OCI-LY7 (cell line): ENCODE measurements around the gene MYO16. TPM values are rescaled to one million over a fixed set of nuclear protein-coding genes. Genes with fewer than 3 reads are reported as not detected.

ENCODE experiments used
- BruUV-seq: library from RNA; stranded (reverse); fragments of 400-500 nt; replicated peaks from 2 replicates; lab custom pipeline; 2021; lab: Mats Ljungman, UMichigan
- CTCF ChIA-PET: fragments of 300-600 bp; sonication (Branson Sonifier 250); formaldehyde crosslinking; loops from one replicate; lab custom pipeline; 2022; ENCODE audit warnings: antibody characterized with exemption; ENCODE audit not compliant: unreplicated experiment; lab: Charles Lee
- POLR2A ChIA-PET: fragments of 300-600 bp; sonication (Branson Sonifier 250); formaldehyde crosslinking; loops from one replicate; lab custom pipeline; 2022; ENCODE audit warnings: antibody characterized with exemption; lab: Charles Lee
- DNase-seq: peaks from one replicate; pipeline ENCODE4 v3.0.0-alpha.2; 2015; ENCODE audit warnings: low spot score
- H2AFZ ChIP-seq: fragments of 200-600 bp; sonication (generic), shearing (Covaris generic); 2 replicates; pipeline ENCODE4 v1.6.1; 2014; ENCODE audit warnings: mild to moderate bottlenecking, antibody characterized with exemption, low read length, moderate library complexity
- H3K27ac ChIP-seq: fragments of 200-600 bp; sonication (generic); 2 replicates; pipeline ENCODE4 v1.5.1; 2014; ENCODE audit warnings: mixed run types, low read depth, mild to moderate bottlenecking, moderate library complexity, low read length, inconsistent platforms; ENCODE audit not compliant: poor library complexity, severe bottlenecking
- H3K36me3 ChIP-seq: fragments of 200-600 bp; sonication (generic); 2 replicates; pipeline ENCODE4 v1.6.1; 2014; ENCODE audit warnings: mild to moderate bottlenecking, antibody characterized with exemption, low read length, moderate library complexity, mixed read lengths; ENCODE audit not compliant: insufficient read depth
- H3K4me1 ChIP-seq: fragments of 200-600 bp; sonication (generic); 2 replicates; pipeline ENCODE4 v1.5.1; 2014; ENCODE audit warnings: mild to moderate bottlenecking, low read length; ENCODE audit not compliant: insufficient read depth, poor library complexity, severe bottlenecking
- H3K4me2 ChIP-seq: fragments of 200-600 bp; sonication (generic); 2 replicates; pipeline ENCODE4 v1.6.1; 2014; ENCODE audit warnings: mild to moderate bottlenecking, low read length
- H3K4me3 ChIP-seq: fragments of 200-600 bp; sonication (generic); 2 replicates; pipeline ENCODE4 v1.5.1; 2014; ENCODE audit warnings: mild to moderate bottlenecking, low read depth, low read length; ENCODE audit not compliant: poor library complexity, severe bottlenecking
- H3K79me2 ChIP-seq: fragments of 200-600 bp; sonication (generic); 2 replicates; pipeline ENCODE4 v1.6.1; 2016; ENCODE audit warnings: low read depth, mild to moderate bottlenecking, low read length, moderate library complexity, mixed read lengths; ENCODE audit not compliant: insufficient read depth
- H3K9me2 ChIP-seq: fragments of 200-600 bp; sonication (generic); 2 replicates; pipeline ENCODE4 v1.6.1; 2016; ENCODE audit warnings: mild to moderate bottlenecking, low read length, mixed read lengths; ENCODE audit not compliant: insufficient read depth
- H3K9me3 ChIP-seq: fragments of 200-600 bp; sonication (generic); 2 replicates; pipeline ENCODE4 v1.6.1; 2014; ENCODE audit warnings: mild to moderate bottlenecking, mixed run types, low read length, mixed read lengths
- H4K20me1 ChIP-seq: fragments of 200-600 bp; sonication (generic); 2 replicates; pipeline ENCODE4 v1.6.1; 2014; ENCODE audit warnings: mild to moderate bottlenecking, antibody characterized with exemption, low read length, moderate library complexity, mixed read lengths; ENCODE audit not compliant: insufficient read depth
- CTCF ChIP-seq: fragments of 200-600 bp; sonication (generic); conservative IDR thresholded peaks from 2 replicates; pipeline ENCODE4 v1.5.1; 2014; ENCODE audit warnings: mild to moderate bottlenecking, antibody characterized with exemption, low read length, moderate library complexity, mixed read lengths
- EZH2phosphoT487 ChIP-seq: fragments of 200-600 bp; sonication (generic); IDR thresholded peaks from 2 replicates; pipeline ENCODE4 v1.6.1; 2018; ENCODE audit warnings: low read depth, borderline replicate concordance, mild to moderate bottlenecking, mixed run types, antibody characterized with exemption, low read length, moderate library complexity, mixed read lengths
- intact Hi-C: fragments of 100-400 bp; cut with micrococcal nuclease; formaldehyde crosslinking; loops from one replicate; pipeline ENCODE4 v1.10.0; 2022; ENCODE audit not compliant: unreplicated experiment
- total RNA-seq, 2 experiments: library from RNA; depleted of rRNA in 1 of 2; stranded (reverse); fragments of >200 nt in 1 of 2; shearing (Covaris generic) in 1 of 2; gene quantifications; 2 replicates each; pipeline ENCODE4 v1.2.3, GENCODE V29; 2014 to 2022

MYO16 gene
- total RNA-seq, 2 experiments from 2014 or later = 0.06 TPM; not detected in 1

GRCh38 chr13:108676620-108677019, 47.2 kb downstream of the MYO16 start:
- no peak for TF ChIP-seq CTCF
- TF ChIP-seq EZH2phosphoT487 = no peak

GRCh38 chr13:108677806-108678205, 48.4 kb downstream of the MYO16 start:
- Histone ChIP-seq H3K27ac (no peak overlapping the region), H3K4me3 (no peak overlapping the region), H3K79me2 (no peaks in the 10 kb centered on the region), H2AFZ (no peak overlapping the region), H4K20me1 (no peaks in the 10 kb centered on the region), H3K4me2 (no peak overlapping the region), H3K9me2 (no peaks in the 10 kb centered on the region), H3K4me1 (no peaks in the 10 kb centered on the region), H3K36me3 (no peaks in the 10 kb centered on the region), H3K9me3 (no peaks in the 10 kb centered on the region)
- CTCF ChIA-PET = no interaction called here
- intact Hi-C loops = no loop called here
- DNase-seq = no peak
- BruUV-seq = no TSS peak
- no peak for TF ChIP-seq EZH2phosphoT487
- TF ChIP-seq CTCF = no peak
- POLR2A ChIA-PET = no interaction called here

More at GRCh38 chr13:108676620-108677019, 47.2 kb downstream of the MYO16 start:
- Histone ChIP-seq H4K20me1 (no peaks in the 10 kb centered on the region), H2AFZ (no peak overlapping the region), H3K4me3 (no peak overlapping the region), H3K36me3 (no peaks in the 10 kb centered on the region), H3K4me2 (no peak overlapping the region), H3K27ac (no peak overlapping the region), H3K4me1 (no peaks in the 10 kb centered on the region), H3K9me2 (no peaks in the 10 kb centered on the region), H3K9me3 (no peaks in the 10 kb centered on the region), H3K79me2 (no peaks in the 10 kb centered on the region)
- DNase-seq = no peak
- POLR2A ChIA-PET = no interaction called here
- CTCF ChIA-PET = no interaction called here
- intact Hi-C loops = no loop called here
- no TSS peak for BruUV-seq

GRCh38 chr13:108680011-108680410, 50.6 kb downstream of the MYO16 start:
- Histone ChIP-seq H2AFZ (no peak overlapping the region), H3K9me2 (no peaks in the 10 kb centered on the region), H3K27ac (no peak overlapping the region), H3K4me1 (no peaks in the 10 kb centered on the region), H3K4me3 (no peak overlapping the region), H3K36me3 (no peaks in the 10 kb centered on the region), H4K20me1 (no peaks in the 10 kb centered on the region), H3K9me3 (no peaks in the 10 kb centered on the region), H3K79me2 (no peaks in the 10 kb centered on the region), H3K4me2 (no peak overlapping the region)
- CTCF ChIA-PET = no interaction called here
- no TSS peak for BruUV-seq
- intact Hi-C loops = no loop called here
- POLR2A ChIA-PET = no interaction called here
- DNase-seq = no peak
- TF ChIP-seq EZH2phosphoT487 (no peak), CTCF (no peak)
